ENCODE measurements around the gene RNF2. TPM values are rescaled to one million over a fixed set of nuclear protein-coding genes. Genes with fewer than 3 reads are reported as not detected.
"Not testable (repeated sequence)": the region's sequence is repeated elsewhere in the genome, so short reads cannot be mapped to it uniquely, and the experiment has no call there.

Gene RNF2
- total and polyA plus RNA-seq, 8 donors, result 15.8 to 46.2 (median 39.0) TPM

GRCh38 chr1:185058110-185058509 is 12.8 kb downstream of the RNF2 start:
- H3K4me1 ChIP-seq, result peaks cover 0 to 43% of the 10 kb centered on the region in 2 donors
- peak overlapping the region in 1 of 2 donors; percentile 19 for H3K27ac ChIP-seq
- no peak for DNase-seq
- no peak for TF ChIP-seq CTCF (IDR thresholded peaks at IDR 0.05)
- ATAC-seq, result no peak
- H3K4me3 ChIP-seq, result no peak overlapping the region
- intact Hi-C loops (cut with DNase I), result no loop called here
- no peaks in the 10 kb centered on the region for H3K27me3 ChIP-seq
- H3K36me3 ChIP-seq, result peaks cover 0 to 4% of the 10 kb centered on the region in 2 donors
- H3K9me3 ChIP-seq, result no peaks in the 10 kb centered on the region

GRCh38 chr1:185058876-185059275 is 13.5 kb downstream of the RNF2 start:
- DNase-seq (no peak), ATAC-seq (no peak)
- peaks cover 0 to 50% of the 10 kb centered on the region in 2 donors for H3K4me1 ChIP-seq
- no peaks in the 10 kb centered on the region for H3K9me3 ChIP-seq
- no peak for TF ChIP-seq CTCF (IDR thresholded peaks at IDR 0.05)
- H3K36me3 ChIP-seq, result peaks cover 0 to 4% of the 10 kb centered on the region in 2 donors
- H3K4me3 ChIP-seq, result no peak overlapping the region
- intact Hi-C loops (cut with DNase I), result no loop called here
- peak overlapping the region in 1 of 2 donors; percentile 19 for H3K27ac ChIP-seq
- H3K27me3 ChIP-seq, result no peaks in the 10 kb centered on the region

- intact Hi-C loops (cut with DNase I), result no loop called here
- ATAC-seq, result no peak
- peaks cover 0 to 50% of the 10 kb centered on the region in 2 donors for H3K4me1 ChIP-seq
Observed at GRCh38 chr1:185059950-185060571, 14.7 kb downstream of the RNF2 start.

GRCh38 chr1:185062710-185063370 is 17.5 kb downstream of the RNF2 start:
- no peak for DNase-seq
- peaks cover 0 to 48% of the 10 kb centered on the region in 2 donors for H3K4me1 ChIP-seq
- intact Hi-C loops (cut with DNase I), result no loop called here
- no peak overlapping the region for H3K4me3 ChIP-seq
- no peaks in the 10 kb centered on the region for H3K27me3 ChIP-seq
- TF ChIP-seq CTCF (IDR thresholded peaks at IDR 0.05), result no peak
- H3K9me3 ChIP-seq, result peaks cover 0 to 2% of the 10 kb centered on the region in 2 donors
- H3K36me3 ChIP-seq, result no peaks in the 10 kb centered on the region
- ATAC-seq, result no peak
- peak overlapping the region in 1 of 2 donors; percentile 1 for H3K27ac ChIP-seq

More at GRCh38 chr1:185059950-185060571, 14.7 kb downstream of the RNF2 start:
- H3K27ac ChIP-seq, result no peak overlapping the region
- no peak overlapping the region for H3K4me3 ChIP-seq
- DNase-seq, result no peak
- no peak for TF ChIP-seq CTCF (IDR thresholded peaks at IDR 0.05)
- H3K36me3 ChIP-seq, result no peaks in the 10 kb centered on the region
- H3K27me3 ChIP-seq, result no peaks in the 10 kb centered on the region
- peaks cover 0 to 2% of the 10 kb centered on the region in 2 donors for H3K9me3 ChIP-seq

GRCh38 chr1:185063719-185064118 is 18.4 kb downstream of the RNF2 start:
- DNase-seq, result no peak
- Histone ChIP-seq H3K9me3 (peaks cover 0 to 2% of the 10 kb centered on the region in 2 donors), H3K36me3 (no peaks in the 10 kb centered on the region), H3K27ac (no peak overlapping the region), H3K27me3 (no peaks in the 10 kb centered on the region), H3K4me3 (no peak overlapping the region), H3K4me1 (peaks cover 0 to 39% of the 10 kb centered on the region in 2 donors)
- no peak for TF ChIP-seq CTCF (IDR thresholded peaks at IDR 0.05)
- intact Hi-C loops (cut with DNase I), result no loop called here
- ATAC-seq, result no peak

GRCh38 chr1:185065006-185065405 is 19.6 kb downstream of the RNF2 start:
- H3K36me3 ChIP-seq; H3K27me3 ChIP-seq; H3K4me3 ChIP-seq; H3K9me3 ChIP-seq; intact Hi-C loops (cut with DNase I); ATAC-seq; DNase-seq; H3K27ac ChIP-seq: not testable (repeated sequence)
- H3K4me1 ChIP-seq, result peaks cover 0 to 34% of the 10 kb centered on the region in 2 donors
